Measurements from ENCODE around the gene STXBP5L.

GRCh38 chr3:121274411-121274810 is 366.4 kb downstream of the STXBP5L start:
- no peak for TF ChIP-seq CTCF (IDR thresholded peaks at IDR 0.05; ENCODE audit: insufficient read depth, low read depth, low read length)
- no peak for TF ChIP-seq EZH2 (IDR thresholded peaks at IDR 0.05; ENCODE audit: insufficient read depth, low read length)

Data from astrocyte (in vitro differentiated cells and primary cell).